H1 (cell line): ENCODE data around the gene TTC28. TPM values are rescaled to one million over a fixed set of nuclear protein-coding genes. Genes with fewer than 3 reads are reported as not detected.

Experiments used
- CTCF ChIA-PET: fragments of 300-600 bp; sonication (Branson Sonifier 250); formaldehyde crosslinking; loops from one replicate; lab custom pipeline; 2021; ENCODE audit not compliant: partially characterized antibody; lab: Charles Lee
- POLR2A ChIA-PET: fragments of 300-600 bp; sonication (Branson Sonifier 250); formaldehyde crosslinking; loops from one replicate; lab custom pipeline; 2021; ENCODE audit warnings: inconsistent platforms; ENCODE audit not compliant: partially characterized antibody; lab: Charles Lee
- DNase-seq, 2 experiments: peaks; one replicate each; pipeline versions ENCODE4 v3.0.0 to v3.0.0-alpha.2; 2010 to 2022; ENCODE audit warnings: low spot score in 2 of 2, low read depth in 1 of 2, mixed read lengths in 1 of 2
- FAIRE-seq: peaks from 2 replicates; lab custom pipeline; 2011; peaks lifted over from hg19 to GRCh38; lab: Jason Lieb, UNC
- H2AFZ ChIP-seq: 2 replicates; pipeline ENCODE4 v1.8.1; 2012; ENCODE audit warnings: low read length, inconsistent platforms
- H2AK5ac ChIP-seq: 2 replicates; pipeline ENCODE4 v1.6.1; 2013; ENCODE audit warnings: low read depth, low read length
- H2BK120ac ChIP-seq: replicated peaks from 2 replicates; pipeline ENCODE3; 2013; ENCODE audit warnings: low read depth, low read length, inconsistent platforms
- H2BK12ac ChIP-seq: 2 replicates; pipeline ENCODE4 v1.6.1; 2013; ENCODE audit warnings: low read depth, low read length
- H2BK15ac ChIP-seq: 2 replicates; pipeline ENCODE4 v1.6.1; 2013; ENCODE audit warnings: low read length
- H2BK20ac ChIP-seq: 2 replicates; pipeline ENCODE4 v1.6.1; 2013; ENCODE audit warnings: low read length
- H2BK5ac ChIP-seq: 2 replicates; pipeline ENCODE4 v1.6.1; 2013; ENCODE audit warnings: low read depth, low read length
- H3K14ac ChIP-seq: 2 replicates; pipeline ENCODE4 v1.6.1; 2013; ENCODE audit warnings: inconsistent platforms; ENCODE audit not compliant: insufficient read length
- H3K18ac ChIP-seq: 2 replicates; pipeline ENCODE4 v1.6.1; 2013; ENCODE audit warnings: low read length; ENCODE audit errors: extremely low read depth
- H3K23ac ChIP-seq: 2 replicates; pipeline ENCODE4 v1.6.1; 2013; ENCODE audit warnings: inconsistent platforms; ENCODE audit not compliant: insufficient read length
- H3K23me2 ChIP-seq: 2 replicates; pipeline ENCODE4 v1.6.1; 2013; ENCODE audit warnings: low read depth, low read length
- H3K27ac ChIP-seq: 2 replicates; pipeline ENCODE4 v1.6.1; 2011; ENCODE audit warnings: low read depth, low read length, inconsistent platforms
- H3K27me3 ChIP-seq, 4 experiments: replicated peaks in 1 of 4; 1 replicate in 1 of 4; 2 replicates in 3 of 4; pipeline versions ENCODE4 v1.6.1 to v1.8.1; 2011 to 2013; ENCODE audit warnings: low read length in 3 of 4, mild to moderate bottlenecking in 3 of 4, inconsistent platforms in 2 of 4, mixed read lengths in 2 of 4, moderate library complexity in 1 of 4; ENCODE audit not compliant: control insufficient read depth in 3 of 4, insufficient read depth in 3 of 4; ENCODE audit errors: extremely low read depth in 1 of 4
- H3K36me3 ChIP-seq, 4 experiments: 2 replicates each; pipeline versions ENCODE4 v1.6.1 to v1.8.1; 2011 to 2013; ENCODE audit warnings: mild to moderate bottlenecking in 4 of 4, low read length in 3 of 4, moderate library complexity in 2 of 4, control low read depth in 1 of 4, inconsistent platforms in 1 of 4; ENCODE audit not compliant: insufficient read depth in 4 of 4, control insufficient read depth in 2 of 4
- H3K4ac ChIP-seq: replicated peaks from 2 replicates; pipeline ENCODE3; 2013; ENCODE audit warnings: low read length, low read depth, mixed read lengths, inconsistent platforms; ENCODE audit not compliant: insufficient read length
- H3K4me1 ChIP-seq, 4 experiments: replicated peaks in 1 of 4; 1 replicate in 1 of 4; 2 replicates in 3 of 4; pipeline versions ENCODE4 v1.6.1 to v1.8.1; 2011 to 2013; ENCODE audit warnings: low read length in 3 of 4, inconsistent platforms in 2 of 4, mixed read lengths in 1 of 4; ENCODE audit not compliant: insufficient read depth in 4 of 4, control insufficient read depth in 3 of 4
- H3K4me2 ChIP-seq, 2 experiments: 2 replicates each; pipeline versions ENCODE4 v1.6.1 to v1.8.1; 2011 to 2013; ENCODE audit warnings: low read depth in 2 of 2, low read length in 2 of 2, control low read depth in 1 of 2, inconsistent platforms in 1 of 2, mild to moderate bottlenecking in 1 of 2; ENCODE audit not compliant: insufficient read depth in 1 of 2
- H3K4me3 ChIP-seq, 4 experiments: fragments of 200-600, 300-600 bp in 1 of 4; sonication (generic), shearing (Covaris generic), sonication (Bioruptor Twin) in 1 of 4; 2 replicates each; pipeline versions ENCODE4 v1.5.1 to v1.8.1; 2011 to 2016; ENCODE audit warnings: low read length in 4 of 4, low read depth in 3 of 4, control low read depth in 2 of 4, inconsistent platforms in 2 of 4, mild to moderate bottlenecking in 2 of 4, mixed read lengths in 1 of 4, moderate library complexity in 1 of 4; ENCODE audit not compliant: insufficient read depth in 2 of 4; ENCODE audit errors: extremely low read depth in 1 of 4
- H3K56ac ChIP-seq: replicated peaks from 2 replicates; pipeline ENCODE3; 2013; ENCODE audit warnings: low read depth, mild to moderate bottlenecking, mixed read lengths, low read length, inconsistent platforms; ENCODE audit not compliant: insufficient read length
- H3K79me1 ChIP-seq: 2 replicates; pipeline ENCODE4 v1.6.1; 2013; ENCODE audit warnings: low read depth, low read length, control low read depth
- H3K79me2 ChIP-seq, 2 experiments: 2 replicates each; pipeline versions ENCODE4 v1.6.1 to v1.8.1; 2012 to 2013; ENCODE audit warnings: low read length in 2 of 2, mild to moderate bottlenecking in 2 of 2, inconsistent platforms in 1 of 2; ENCODE audit not compliant: insufficient read depth in 2 of 2, control insufficient read depth in 1 of 2
- H3K9ac ChIP-seq, 4 experiments: replicated peaks in 1 of 4; 1 replicate in 1 of 4; 2 replicates in 3 of 4; pipeline versions ENCODE4 v1.6.1 to v1.8.1; 2011 to 2013; ENCODE audit warnings: low read depth in 3 of 4, low read length in 3 of 4, control low read depth in 2 of 4, mild to moderate bottlenecking in 2 of 4, moderate library complexity in 2 of 4, inconsistent platforms in 1 of 4; ENCODE audit errors: extremely low read depth in 1 of 4
- H3K9me3 ChIP-seq, 2 experiments: 2 replicates each; pipeline versions ENCODE4 v1.6.1 to v1.8.1; 2012 to 2013; ENCODE audit warnings: mild to moderate bottlenecking in 2 of 2, moderate library complexity in 2 of 2, control low read depth in 1 of 2, inconsistent platforms in 1 of 2, low read depth in 1 of 2, low read length in 1 of 2, mixed read lengths in 1 of 2; ENCODE audit not compliant: insufficient read depth in 2 of 2
- H4K20me1 ChIP-seq, 2 experiments: replicated peaks in 1 of 2; 2 replicates each; pipeline versions ENCODE3 to v1.8.1; 2011 to 2013; ENCODE audit warnings: inconsistent platforms in 2 of 2, low read length in 2 of 2, mild to moderate bottlenecking in 1 of 2; ENCODE audit not compliant: insufficient read depth in 2 of 2, control insufficient read depth in 1 of 2
- H4K5ac ChIP-seq: 2 replicates; pipeline ENCODE4 v1.6.1; 2013; ENCODE audit warnings: low read length, low read depth, mixed read lengths, inconsistent platforms; ENCODE audit not compliant: insufficient read length
- H4K8ac ChIP-seq: 2 replicates; pipeline ENCODE4 v1.8.0; 2013; ENCODE audit warnings: mild to moderate bottlenecking, moderate library complexity, low read length, inconsistent platforms; ENCODE audit not compliant: insufficient read depth; ENCODE audit errors: extremely low read depth
- H4K91ac ChIP-seq: replicated peaks from 2 replicates; pipeline ENCODE3; 2013; ENCODE audit warnings: low read length, mixed read lengths, inconsistent platforms; ENCODE audit not compliant: insufficient read length
- ATF2 ChIP-seq: IDR thresholded peaks from 2 replicates; pipeline ENCODE4 v1.6.1; 2012; ENCODE audit warnings: low read length, inconsistent platforms
- ATF3 ChIP-seq: IDR thresholded peaks from 2 replicates; pipeline ENCODE4 v1.6.1; 2011; ENCODE audit warnings: low read depth, mild to moderate bottlenecking, low read length; ENCODE audit not compliant: insufficient read depth
- CHD1 ChIP-seq: IDR thresholded peaks from 2 replicates; pipeline ENCODE4 v1.6.1; 2012; ENCODE audit warnings: low read depth, low read length, improper control_type of control experiment
- CHD2 ChIP-seq: IDR thresholded peaks from 2 replicates; pipeline ENCODE4 v1.6.1; 2012; ENCODE audit warnings: low read length, improper control_type of control experiment
- NANOG ChIP-seq: IDR thresholded peaks from 2 replicates; pipeline ENCODE4 v1.6.1; 2011; ENCODE audit warnings: low read length, low read depth, mild to moderate bottlenecking, inconsistent platforms; ENCODE audit not compliant: insufficient read depth, poor library complexity, severe bottlenecking
- RXRA ChIP-seq: IDR thresholded peaks from 2 replicates; pipeline ENCODE4 v1.6.1; 2011; ENCODE audit warnings: low read depth, mild to moderate bottlenecking, low read length, moderate library complexity; ENCODE audit not compliant: insufficient read depth
- SIN3A ChIP-seq, 2 experiments: IDR thresholded peaks in 1 of 2; conservative IDR thresholded peaks in 1 of 2; 2 replicates each; pipeline ENCODE4 v1.6.1; 2011 to 2012; ENCODE audit warnings: low read length in 2 of 2, improper control_type of control experiment in 1 of 2, low read depth in 1 of 2, mild to moderate bottlenecking in 1 of 2
- SP4 ChIP-seq: IDR thresholded peaks from 2 replicates; pipeline ENCODE4 v1.6.1; 2012; ENCODE audit warnings: low read length, inconsistent platforms
- WGBS, 2 experiments: shearing (Covaris generic) in 1 of 2; methylation state at CpG; one replicate each; pipeline versions ENCODE4 v1.1.6 to v1.1.7; 2013 to 2015; ENCODE audit warnings: low lambda C conversion rate in 2 of 2, mixed read lengths in 2 of 2, inconsistent platforms in 1 of 2, low coverage in 1 of 2, missing lambda C conversion rate in 1 of 2; ENCODE audit not compliant: insufficient replicate concordance in 2 of 2, insufficient coverage in 1 of 2, insufficient read length in 1 of 2; ENCODE audit errors: extremely low coverage in 1 of 2, missing lambda C conversion rate in 1 of 2; 5-methylcytosine and 5-hydroxymethylcytosine counted together
- polyA plus RNA-seq, 7 experiments: library from polyadenylated mRNA; depleted of rRNA in 3 of 7; stranded (reverse) in 5 of 7; unstranded in 2 of 7; fragments of >200 nt in 5 of 7; fragments of 200-250 nt in 2 of 7; gene quantifications; 1 replicate in 5 of 7; 2 replicates in 1 of 7; 4 replicates in 1 of 7; pipeline versions ENCODE4 v1.2.1 to v1.2.3, GENCODE V29; 2011 to 2013; ENCODE audit warnings: missing spikeins in 2 of 7, mixed read lengths in 2 of 7
- total RNA-seq: library from RNA; stranded (reverse); fragmentation: NEBNext Ultra II Directional; extraction: Animal tissue kit (Norgen Biotek cat#: 25700); gene quantifications from 2 replicates; pipeline ENCODE4 v1.2.1, GENCODE V29; 2021

TTC28 gene
- total and polyA plus RNA-seq, 2 of the 8 experiments (the other 6 are each of a cell fraction or from before 2014, with no cell fraction given) = 2.6 to 12.6 TPM

- Histone ChIP-seq H4K8ac (no peak overlapping the region), H3K36me3 (peaks cover under 1 to 27% (median 12%) of the 10 kb centered on the region in 4 experiments; a peak in 7 of 8 replicates), H3K27ac (no peak overlapping the region), H2AK5ac (no peak overlapping the region), H3K4me1 (no peaks in the 10 kb centered on the region), H3K14ac (no peak overlapping the region), H3K23ac (no peak overlapping the region), H2BK12ac (no peak overlapping the region), H2BK5ac (no peak overlapping the region), H3K27me3 (no peaks in the 10 kb centered on the region), H3K79me1 (no peaks in the 10 kb centered on the region; the same call in 1 of the 2 replicates), H2BK20ac (no peak overlapping the region), H3K9ac (no peak overlapping the region), H3K18ac (no peak overlapping the region), H2AFZ (no peak overlapping the region), H3K79me2 (peaks cover 0 to 13% of the 10 kb centered on the region in 2 experiments; a peak in 2 of 4 replicates), H3K56ac (no peak overlapping the region), H4K91ac (no peak overlapping the region), H2BK120ac (no peak overlapping the region), H3K4me2 (no peak overlapping the region), H3K23me2 (no peaks in the 10 kb centered on the region), H3K9me3 (no peaks in the 10 kb centered on the region), H2BK15ac (no peak overlapping the region), H3K4me3 (no peak overlapping the region), H4K5ac (no peak overlapping the region), H4K20me1 (no peaks in the 10 kb centered on the region), H3K4ac (no peak overlapping the region)
- no peak for TF ChIP-seq ATF3
- TF ChIP-seq ATF2 = no peak
- no peak for TF ChIP-seq CHD1
- TF ChIP-seq RXRA = no peak
- no peak for TF ChIP-seq NANOG
- no peak for TF ChIP-seq SIN3A (conservative IDR thresholded peaks at IDR 0.05 in 1 of 2, IDR thresholded peaks at IDR 0.05 in 1 of 2; ENCODE audit: low read depth in 1 of 2, low read length in 2 of 2)
- no peak for TF ChIP-seq SP4
- no peak for TF ChIP-seq CHD2
- ChIA-PET POLR2A (no interaction called here), CTCF (no interaction called here)
- FAIRE-seq (no peak), DNase-seq (no peak)
- 82% methylated on average over 1 of the region's 1 CpG; no CpG with 5 or more reads in 1 of the 2 experiments for WGBS, 2 experiments
Observed at GRCh38 chr22:28728002-28728401, 48.4 kb upstream of the TTC28 start.
